Osteocyte (in vitro differentiated cells): ENCODE results near the gene ZNF496. TPM values are rescaled to one million over a fixed set of nuclear protein-coding genes. Genes with fewer than 3 reads are reported as not detected.
"Not testable (repeated sequence)": the region's sequence is repeated elsewhere in the genome, so short reads cannot be mapped to it uniquely, and the experiment has no call there.

ENCODE experiments used
- DNase-seq: peaks from one replicate; pipeline ENCODE4 v3.0.0; 2021; ENCODE audit warnings: mixed read lengths; ENCODE audit not compliant: unreplicated experiment; ENCODE audit errors: extremely low spot score
- H3K27ac Mint-ChIP-seq: one replicate; pipeline ENCODE4 v1.8.0; 2021; ENCODE audit warnings: mild to moderate bottlenecking, mixed read lengths; ENCODE audit not compliant: unreplicated experiment
- H3K27me3 Mint-ChIP-seq: one replicate; pipeline ENCODE4 v1.8.0; 2021; ENCODE audit warnings: mixed read lengths; ENCODE audit not compliant: unreplicated experiment
- H3K36me3 Mint-ChIP-seq: one replicate; pipeline ENCODE4 v1.8.0; 2021; ENCODE audit warnings: mixed read lengths; ENCODE audit not compliant: unreplicated experiment
- H3K4me1 Mint-ChIP-seq: one replicate; pipeline ENCODE4 v1.8.0; 2021; ENCODE audit warnings: mixed read lengths; ENCODE audit not compliant: unreplicated experiment
- H3K4me3 Mint-ChIP-seq: one replicate; pipeline ENCODE4 v1.8.0; 2021; ENCODE audit warnings: mild to moderate bottlenecking, moderate library complexity, mixed read lengths; ENCODE audit not compliant: unreplicated experiment
- H3K9me3 Mint-ChIP-seq: one replicate; pipeline ENCODE4 v1.8.0; 2021; ENCODE audit warnings: mixed read lengths; ENCODE audit not compliant: unreplicated experiment
- CTCF ChIP-seq: fragments of 200-600 bp; sonication (generic); IDR thresholded peaks from 2 replicates; pipeline ENCODE4 v1.5.0; 2021; ENCODE audit warnings: antibody characterized with exemption, mild to moderate bottlenecking, moderate library complexity
- total RNA-seq: library from RNA; stranded (reverse); gene quantifications from 2 replicates; pipeline ENCODE4 v1.2.1, GENCODE V29; 2021

Gene ZNF496
- total RNA-seq, 1 donor from 2014 or later = 39.8 TPM

GRCh38 chr1:247270003-247270402 is 61.7 kb downstream of the ZNF496 start:
- no peak for DNase-seq
- TF ChIP-seq CTCF = no peak
- Mint-ChIP-seq H3K9me3 (peaks cover 11% of the 10 kb centered on the region), H3K36me3 (no peaks in the 10 kb centered on the region), H3K4me3 (no peak overlapping the region), H3K27ac (no peak overlapping the region), H3K27me3 (no peaks in the 10 kb centered on the region), H3K4me1 (no peaks in the 10 kb centered on the region)

- DNase-seq = no peak
- no peaks in the 10 kb centered on the region for H3K4me1 Mint-ChIP-seq
- no peaks in the 10 kb centered on the region for H3K36me3 Mint-ChIP-seq
- H3K27ac Mint-ChIP-seq = no peak overlapping the region
- H3K27me3 Mint-ChIP-seq = no peaks in the 10 kb centered on the region
- TF ChIP-seq CTCF = no peak
- peaks cover 20% of the 10 kb centered on the region for H3K9me3 Mint-ChIP-seq
- H3K4me3 Mint-ChIP-seq = no peak overlapping the region
Measured at GRCh38 chr1:247269133-247269532, 62.5 kb downstream of the ZNF496 start.

- DNase-seq = no peak
- TF ChIP-seq CTCF = no peak
- Mint-ChIP-seq H3K9me3 (peaks cover 25% of the 10 kb centered on the region), H3K27me3 (no peaks in the 10 kb centered on the region), H3K36me3 (no peaks in the 10 kb centered on the region), H3K27ac (no peak overlapping the region), H3K4me1 (no peaks in the 10 kb centered on the region), H3K4me3 (no peak overlapping the region)
Measured at GRCh38 chr1:247268390-247269045, 63.1 kb downstream of the ZNF496 start.

GRCh38 chr1:247266053-247266452 is 65.6 kb downstream of the ZNF496 start:
- TF ChIP-seq CTCF = no peak
- no peak overlapping the region for H3K4me3 Mint-ChIP-seq
- no peak for DNase-seq

GRCh38 chr1:247255772-247256171 is 75.9 kb downstream of the ZNF496 start, which contains the start of gene VN1R5:
Gene VN1R5 (plus strand): TSS chr1:247256072.
- H3K4me1 Mint-ChIP-seq, H3K27ac Mint-ChIP-seq, H3K9me3 Mint-ChIP-seq, DNase-seq, H3K36me3 Mint-ChIP-seq, H3K4me3 Mint-ChIP-seq: not testable (repeated sequence)
- H3K27me3 Mint-ChIP-seq = peaks cover 14% of the 10 kb centered on the region

More at GRCh38 chr1:247266053-247266452, 65.6 kb downstream of the ZNF496 start:
- peaks cover 24% of the 10 kb centered on the region for H3K9me3 Mint-ChIP-seq
- H3K27me3 Mint-ChIP-seq = no peaks in the 10 kb centered on the region
- H3K4me1 Mint-ChIP-seq = no peaks in the 10 kb centered on the region
- H3K27ac Mint-ChIP-seq = no peak overlapping the region
- H3K36me3 Mint-ChIP-seq = no peaks in the 10 kb centered on the region
